K562 (cell line): ENCODE measurements around the gene TFCP2. TPM values are rescaled to one million over a fixed set of nuclear protein-coding genes. Genes with fewer than 3 reads are reported as not detected.

Experiments
- CEBPG ChIP-seq, 3 experiments: fragments of 200-800 bp in 1 of 3; sonication (Bioruptor generic) in 1 of 3; sonication (generic) in 1 of 3; formaldehyde crosslinking in 1 of 3; IDR thresholded peaks in 2 of 3; conservative IDR thresholded peaks in 1 of 3; 2 replicates each; pipeline versions ENCODE4 v1.6.1 to v1.8.0; 2016 to 2022; ENCODE audit warnings: missing compliant biosample characterization in 2 of 3, missing genetic modification characterization in 2 of 3, mild to moderate bottlenecking in 1 of 3, missing genetic modification reagents in 1 of 3
- HNRNPK ChIP-seq: fragments of 200-400 bp; formaldehyde crosslinking; IDR thresholded peaks from one replicate; pipeline ENCODE4 v1.6.1; 2018; ENCODE audit warnings: mild to moderate bottlenecking, low read depth, low read length; ENCODE audit not compliant: poor library complexity, severe bottlenecking
- HOXB6 ChIP-seq: fragments of 250-450 bp; sonication (Bioruptor Pico); IDR thresholded peaks from 2 replicates; pipeline ENCODE4 v1.5.1; 2022; ENCODE audit warnings: mild to moderate bottlenecking, borderline replicate concordance
- IRF2 ChIP-seq: sonication (generic); formaldehyde crosslinking; IDR thresholded peaks from 2 replicates; pipeline ENCODE4 v1.8.1; 2022; ENCODE audit warnings: mild to moderate bottlenecking, missing genetic modification reagents
- KLF13 ChIP-seq: fragments of 450-650 bp; IDR thresholded peaks from 2 replicates; pipeline ENCODE4 v1.6.1; 2016; ENCODE audit warnings: missing genetic modification characterization, low read depth, mild to moderate bottlenecking, missing compliant biosample characterization, moderate library complexity, borderline replicate concordance
- MBD2 ChIP-seq: sonication (generic); IDR thresholded peaks from 2 replicates; pipeline ENCODE4 v1.6.1; 2016; ENCODE audit warnings: low read depth, borderline replicate concordance
- PHTF2 ChIP-seq: fragments of 250-450 bp; sonication (Bioruptor Pico); IDR thresholded peaks from 2 replicates; pipeline ENCODE4 v1.5.0; 2021; ENCODE audit warnings: mild to moderate bottlenecking
- SREBF1 ChIP-seq: fragments of 150-350 bp; IDR thresholded peaks from 2 replicates; pipeline ENCODE4 v1.6.1; 2014; ENCODE audit warnings: antibody characterized with exemption, low read depth, low read length, borderline replicate concordance
- TCF7L2 ChIP-seq: fragments of 150-350 bp; IDR thresholded peaks from 2 replicates; pipeline ENCODE4 v1.6.1; 2016; ENCODE audit warnings: low read depth, mild to moderate bottlenecking, low read length, moderate library complexity
- U2AF1 ChIP-seq: fragments of 200-400 bp; formaldehyde crosslinking; optimal IDR thresholded peaks from 2 replicates; pipeline ENCODE3; 2017; ENCODE audit warnings: mild to moderate bottlenecking, low read depth, low read length, moderate library complexity
- ZC3H4 ChIP-seq: sonication (generic); formaldehyde crosslinking; IDR thresholded peaks from 2 replicates; pipeline ENCODE4 v1.9.0; 2021; ENCODE audit warnings: missing genetic modification reagents, borderline replicate concordance
- ZNF146 ChIP-seq: IDR thresholded peaks from one replicate; pipeline ENCODE4 v1.6.1; 2018; ENCODE audit warnings: missing compliant biosample characterization; ENCODE audit not compliant: unreplicated experiment
- ZNF212 ChIP-seq: fragments of 450-650 bp; formaldehyde crosslinking; IDR thresholded peaks from 2 replicates; pipeline ENCODE4 v1.4.0; 2020; ENCODE audit warnings: mild to moderate bottlenecking
- ZNF41 ChIP-seq: fragments of 250-450 bp; sonication (Bioruptor Pico); conservative IDR thresholded peaks from 2 replicates; pipeline ENCODE4 v1.4.0; 2020; ENCODE audit warnings: mild to moderate bottlenecking
- polyA plus RNA-seq, 8 experiments: library from polyadenylated mRNA; depleted of rRNA in 4 of 8; stranded (reverse) in 5 of 8; unstranded in 3 of 8; fragments of >200 nt; fragmentation: Nextera tagmentation in 2 of 8; fragmentation: Illumina TruSeq in 1 of 8; extraction: Ambion mirVana in 2 of 8; extraction: Trizol in 1 of 8; gene quantifications; 2 replicates each; pipeline versions ENCODE4 v1.2.1 to v1.2.3, GENCODE V29; 2011 to 2014; ENCODE audit warnings: inconsistent platforms in 1 of 8, missing spikeins in 1 of 8
- total RNA-seq, 7 experiments: library from RNA; depleted of rRNA in 6 of 7; stranded (reverse); fragments of >200 nt in 6 of 7; fragmentation: Illumina TruSeq in 2 of 7; extraction: Trizol in 2 of 7; gene quantifications; 2 replicates each; pipeline versions ENCODE4 v1.2.1 to v1.2.3, GENCODE V29; 2011 to 2021; ENCODE audit warnings: low replicate concordance in 1 of 7
- TF ChIP-seq, protein P1 (sequence below): sonication (generic); formaldehyde crosslinking; IDR thresholded peaks from 2 replicates; pipeline ENCODE4 v1.8.0; 2022; ENCODE audit warnings: mild to moderate bottlenecking, missing genetic modification reagents
- TF ChIP-seq, protein P2 (sequence below): fragments of 250-450 bp; sonication (Bioruptor Pico); IDR thresholded peaks from 2 replicates; pipeline ENCODE4 v1.8.0; 2022; ENCODE audit warnings: moderate library complexity, mild to moderate bottlenecking, inconsistent platforms
- TF ChIP-seq, protein P3 (sequence below): fragments of 250-450 bp; sonication (Bioruptor Pico); IDR thresholded peaks from 2 replicates; pipeline ENCODE4 v1.9.0; 2021; ENCODE audit warnings: mild to moderate bottlenecking, inconsistent platforms

TFCP2 gene
- total and polyA plus RNA-seq, 9 of the 15 experiments (the other 6 are each of a cell fraction or from before 2014, with no cell fraction given): 8.0 to 38.9 (median 19.3) TPM

DNA sequence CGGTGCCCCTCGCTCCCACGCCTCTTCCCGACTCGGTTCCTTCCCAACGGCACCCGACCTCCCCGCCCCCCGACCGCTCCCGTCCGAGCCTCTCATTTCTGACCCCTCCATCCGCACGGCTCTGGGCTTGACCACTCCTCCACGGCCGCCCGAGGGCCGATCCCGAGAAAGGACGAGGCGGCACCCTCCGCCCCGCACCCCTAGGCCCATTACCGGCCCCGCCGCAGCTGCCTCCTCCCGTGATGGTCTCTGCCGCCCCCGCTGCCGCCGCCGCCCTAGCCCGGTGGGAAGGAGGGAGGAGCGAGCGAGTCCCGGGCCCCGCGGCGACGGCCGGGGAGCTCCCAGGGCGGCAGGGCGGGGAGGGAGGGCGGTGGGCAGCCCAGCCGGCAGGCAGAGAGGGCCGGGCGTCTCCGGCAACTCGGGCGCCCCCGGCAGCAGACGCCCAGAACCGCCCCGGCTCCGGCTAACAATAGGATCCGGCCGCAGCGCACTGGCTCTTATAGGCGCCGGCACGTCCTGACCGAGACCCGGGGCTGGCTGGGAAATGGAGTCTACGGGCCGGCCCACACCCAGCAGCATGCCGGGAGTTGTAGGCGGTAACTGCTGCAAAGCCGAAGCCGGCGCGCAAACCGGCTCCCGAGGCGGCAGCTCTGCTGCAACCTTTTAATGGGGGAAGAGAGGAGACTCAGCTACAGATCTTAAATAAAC, 89.7 kb downstream of the TFCP2 start, which contains the start of gene CSRNP2 (continued):
- TF ChIP-seq KLF13 (tag) (no peak), ZNF41 (CRISPR knock-in tag) (no peak), PHTF2 (no peak), TCF7L2 (no peak), SREBF1 (no peak), HNRNPK (no peak), ZC3H4 (CRISPR knock-in tag) (0 out of 2 replicates have a peak, but pooled peaks have one; percentile 77), ZNF212 (no peak), U2AF1 (peak; percentile 93), IRF2 (CRISPR knock-in tag) (no peak), CEBPG (CRISPR knock-in tag; IDR thresholded peaks at IDR 0.05) (no peak), CEBPG (tag; conservative IDR thresholded peaks at IDR 0.05 in 1 of 2, IDR thresholded peaks at IDR 0.05 in 1 of 2) (no peak), HOXB6 (CRISPR knock-in tag) (no peak), MBD2 (peak; percentile 78; the same call in 1 of the 2 replicates), ZNF146 (CRISPR knock-in tag) (no peak)
- TF ChIP-seq, protein P1, sequence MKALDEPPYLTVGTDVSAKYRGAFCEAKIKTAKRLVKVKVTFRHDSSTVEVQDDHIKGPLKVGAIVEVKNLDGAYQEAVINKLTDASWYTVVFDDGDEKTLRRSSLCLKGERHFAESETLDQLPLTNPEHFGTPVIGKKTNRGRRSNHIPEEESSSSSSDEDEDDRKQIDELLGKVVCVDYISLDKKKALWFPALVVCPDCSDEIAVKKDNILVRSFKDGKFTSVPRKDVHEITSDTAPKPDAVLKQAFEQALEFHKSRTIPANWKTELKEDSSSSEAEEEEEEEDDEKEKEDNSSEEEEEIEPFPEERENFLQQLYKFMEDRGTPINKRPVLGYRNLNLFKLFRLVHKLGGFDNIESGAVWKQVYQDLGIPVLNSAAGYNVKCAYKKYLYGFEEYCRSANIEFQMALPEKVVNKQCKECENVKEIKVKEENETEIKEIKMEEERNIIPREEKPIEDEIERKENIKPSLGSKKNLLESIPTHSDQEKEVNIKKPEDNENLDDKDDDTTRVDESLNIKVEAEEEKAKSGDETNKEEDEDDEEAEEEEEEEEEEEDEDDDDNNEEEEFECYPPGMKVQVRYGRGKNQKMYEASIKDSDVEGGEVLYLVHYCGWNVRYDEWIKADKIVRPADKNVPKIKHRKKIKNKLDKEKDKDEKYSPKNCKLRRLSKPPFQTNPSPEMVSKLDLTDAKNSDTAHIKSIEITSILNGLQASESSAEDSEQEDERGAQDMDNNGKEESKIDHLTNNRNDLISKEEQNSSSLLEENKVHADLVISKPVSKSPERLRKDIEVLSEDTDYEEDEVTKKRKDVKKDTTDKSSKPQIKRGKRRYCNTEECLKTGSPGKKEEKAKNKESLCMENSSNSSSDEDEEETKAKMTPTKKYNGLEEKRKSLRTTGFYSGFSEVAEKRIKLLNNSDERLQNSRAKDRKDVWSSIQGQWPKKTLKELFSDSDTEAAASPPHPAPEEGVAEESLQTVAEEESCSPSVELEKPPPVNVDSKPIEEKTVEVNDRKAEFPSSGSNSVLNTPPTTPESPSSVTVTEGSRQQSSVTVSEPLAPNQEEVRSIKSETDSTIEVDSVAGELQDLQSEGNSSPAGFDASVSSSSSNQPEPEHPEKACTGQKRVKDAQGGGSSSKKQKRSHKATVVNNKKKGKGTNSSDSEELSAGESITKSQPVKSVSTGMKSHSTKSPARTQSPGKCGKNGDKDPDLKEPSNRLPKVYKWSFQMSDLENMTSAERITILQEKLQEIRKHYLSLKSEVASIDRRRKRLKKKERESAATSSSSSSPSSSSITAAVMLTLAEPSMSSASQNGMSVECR (CRISPR knock-in tag): peak; percentile 76; the same call in 1 of the 2 replicates
- TF ChIP-seq, protein P2, sequence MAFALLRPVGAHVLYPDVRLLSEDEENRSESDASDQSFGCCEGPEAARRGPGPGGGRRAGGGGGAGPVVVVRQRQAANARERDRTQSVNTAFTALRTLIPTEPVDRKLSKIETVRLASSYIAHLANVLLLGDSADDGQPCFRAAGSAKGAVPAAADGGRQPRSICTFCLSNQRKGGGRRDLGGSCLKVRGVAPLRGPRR (CRISPR knock-in tag): no peak
- TF ChIP-seq, protein P3, sequence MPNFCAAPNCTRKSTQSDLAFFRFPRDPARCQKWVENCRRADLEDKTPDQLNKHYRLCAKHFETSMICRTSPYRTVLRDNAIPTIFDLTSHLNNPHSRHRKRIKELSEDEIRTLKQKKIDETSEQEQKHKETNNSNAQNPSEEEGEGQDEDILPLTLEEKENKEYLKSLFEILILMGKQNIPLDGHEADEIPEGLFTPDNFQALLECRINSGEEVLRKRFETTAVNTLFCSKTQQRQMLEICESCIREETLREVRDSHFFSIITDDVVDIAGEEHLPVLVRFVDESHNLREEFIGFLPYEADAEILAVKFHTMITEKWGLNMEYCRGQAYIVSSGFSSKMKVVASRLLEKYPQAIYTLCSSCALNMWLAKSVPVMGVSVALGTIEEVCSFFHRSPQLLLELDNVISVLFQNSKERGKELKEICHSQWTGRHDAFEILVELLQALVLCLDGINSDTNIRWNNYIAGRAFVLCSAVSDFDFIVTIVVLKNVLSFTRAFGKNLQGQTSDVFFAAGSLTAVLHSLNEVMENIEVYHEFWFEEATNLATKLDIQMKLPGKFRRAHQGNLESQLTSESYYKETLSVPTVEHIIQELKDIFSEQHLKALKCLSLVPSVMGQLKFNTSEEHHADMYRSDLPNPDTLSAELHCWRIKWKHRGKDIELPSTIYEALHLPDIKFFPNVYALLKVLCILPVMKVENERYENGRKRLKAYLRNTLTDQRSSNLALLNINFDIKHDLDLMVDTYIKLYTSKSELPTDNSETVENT (CRISPR knock-in tag): no peak; the same call in 1 of the 2 replicates
